ENCODE data around the gene SDCBP2. TPM values are rescaled to one million over a fixed set of nuclear protein-coding genes. Genes with fewer than 3 reads are reported as not detected.

The SDCBP2 gene
- polyA plus RNA-seq, 1 donor (not counting 4 experiments of a cell fraction or from before 2014, with no cell fraction given), result 36.0 TPM

DNA sequence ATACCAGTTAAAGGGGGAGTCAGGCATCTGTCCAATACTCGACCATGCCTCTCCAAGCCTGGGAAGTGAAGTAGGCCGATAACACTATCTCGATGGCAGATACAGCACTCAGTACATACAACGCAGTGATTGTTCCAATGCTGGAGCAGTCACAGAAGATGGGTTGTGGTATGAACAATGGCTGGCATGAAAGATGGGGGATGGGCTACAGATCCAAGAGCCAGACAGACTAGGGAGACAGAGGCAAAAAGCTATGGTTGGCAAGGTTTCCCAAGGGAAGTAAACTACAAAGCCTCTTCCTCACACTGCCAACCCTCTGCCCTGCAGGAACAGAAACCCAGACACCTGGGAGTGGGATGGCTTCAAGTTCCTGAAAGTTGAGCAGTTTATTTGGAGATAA lies 44.7 kb upstream of the SDCBP2 start:
- DNase-seq (ENCODE audit: low read depth, low spot score) (no peak), FAIRE-seq (no peak)
- TF ChIP-seq, protein P1, sequence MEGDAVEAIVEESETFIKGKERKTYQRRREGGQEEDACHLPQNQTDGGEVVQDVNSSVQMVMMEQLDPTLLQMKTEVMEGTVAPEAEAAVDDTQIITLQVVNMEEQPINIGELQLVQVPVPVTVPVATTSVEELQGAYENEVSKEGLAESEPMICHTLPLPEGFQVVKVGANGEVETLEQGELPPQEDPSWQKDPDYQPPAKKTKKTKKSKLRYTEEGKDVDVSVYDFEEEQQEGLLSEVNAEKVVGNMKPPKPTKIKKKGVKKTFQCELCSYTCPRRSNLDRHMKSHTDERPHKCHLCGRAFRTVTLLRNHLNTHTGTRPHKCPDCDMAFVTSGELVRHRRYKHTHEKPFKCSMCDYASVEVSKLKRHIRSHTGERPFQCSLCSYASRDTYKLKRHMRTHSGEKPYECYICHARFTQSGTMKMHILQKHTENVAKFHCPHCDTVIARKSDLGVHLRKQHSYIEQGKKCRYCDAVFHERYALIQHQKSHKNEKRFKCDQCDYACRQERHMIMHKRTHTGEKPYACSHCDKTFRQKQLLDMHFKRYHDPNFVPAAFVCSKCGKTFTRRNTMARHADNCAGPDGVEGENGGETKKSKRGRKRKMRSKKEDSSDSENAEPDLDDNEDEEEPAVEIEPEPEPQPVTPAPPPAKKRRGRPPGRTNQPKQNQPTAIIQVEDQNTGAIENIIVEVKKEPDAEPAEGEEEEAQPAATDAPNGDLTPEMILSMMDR (optimal IDR thresholded peaks at IDR 0.05 in 1 of 3, IDR thresholded peaks at IDR 0.05 in 1 of 3, conservative IDR thresholded peaks at IDR 0.05 in 1 of 3; ENCODE audit: extremely low read depth in 1 of 3, insufficient read depth in 2 of 3, low read length in 3 of 3), result no peak
- TF ChIP-seq EZH2 (IDR thresholded peaks at IDR 0.05; ENCODE audit: low read length), result no peak
- Histone ChIP-seq H4K20me1 (ENCODE audit: control insufficient read depth, extremely low read depth, insufficient read depth, low read length) (peaks cover 27% of the 10 kb centered on the region), H3K27ac (ENCODE audit: control insufficient read depth, insufficient read depth, low read length) (no peak overlapping the region), H3K4me3 (ENCODE audit: control insufficient read depth in 2 of 3, extremely low read depth in 1 of 3, insufficient read depth in 2 of 3, low read depth in 1 of 3, low read length in 3 of 3) (no peak overlapping the region), H2AFZ (ENCODE audit: control insufficient read depth, low read length) (no peak overlapping the region), H3K9ac (ENCODE audit: control insufficient read depth, extremely low read depth, insufficient read depth, low read length) (no peak overlapping the region), H3K27me3 (ENCODE audit: control insufficient read depth, extremely low read depth, insufficient read depth, low read length) (no peaks in the 10 kb centered on the region), H3K36me3 (ENCODE audit: control insufficient read depth in 2 of 2, extremely low read depth in 1 of 2, insufficient read depth in 2 of 2, low read length in 2 of 2) (peaks cover 22 to 54% of the 10 kb centered on the region in 2 experiments), H3K79me2 (ENCODE audit: control insufficient read depth, insufficient read depth, low read length) (peaks cover 86% of the 10 kb centered on the region), H3K9me3 (ENCODE audit: control insufficient read depth, low read depth, low read length) (no peaks in the 10 kb centered on the region), H3K4me1 (ENCODE audit: control insufficient read depth, extremely low read depth, insufficient read depth, low read length) (peaks cover 29% of the 10 kb centered on the region), H3K4me2 (ENCODE audit: control insufficient read depth, extremely low read depth, insufficient read depth, low read depth, low read length) (no peak overlapping the region), H3K9me1 (ENCODE audit: control insufficient read depth, extremely low read depth, insufficient read depth, low read length) (peaks cover 5% of the 10 kb centered on the region)
- dilution Hi-C loops (cut with MboI; ENCODE audit: extremely low pct_ligation_motif_present, low sequenced_read_pairs), result no loop called here

DNA sequence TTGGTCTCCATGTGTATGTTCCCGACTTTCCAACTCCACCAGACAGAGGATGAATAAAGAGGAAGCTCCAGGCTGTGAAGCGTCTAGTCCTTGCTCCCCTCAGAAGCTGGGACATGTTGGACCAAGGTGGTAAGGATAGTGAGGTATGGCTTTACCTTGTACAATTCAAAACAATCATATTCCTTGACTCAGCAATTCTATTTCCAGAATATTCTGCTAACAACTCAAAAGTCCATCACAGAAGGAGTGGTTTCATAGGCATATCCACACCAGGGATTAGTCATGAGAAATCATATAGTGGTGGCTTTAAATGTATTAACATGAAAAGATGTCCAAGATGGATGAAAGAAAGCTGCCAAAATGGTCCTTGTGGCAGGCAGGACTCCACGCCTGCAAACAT lies 44.1 kb upstream of the SDCBP2 start:
- Histone ChIP-seq H3K27me3 (ENCODE audit: control insufficient read depth, extremely low read depth, insufficient read depth, low read length) (no peaks in the 10 kb centered on the region), H4K20me1 (ENCODE audit: control insufficient read depth, extremely low read depth, insufficient read depth, low read length) (peaks cover 23% of the 10 kb centered on the region), H3K4me1 (ENCODE audit: control insufficient read depth, extremely low read depth, insufficient read depth, low read length) (peaks cover 27% of the 10 kb centered on the region), H3K9me1 (ENCODE audit: control insufficient read depth, extremely low read depth, insufficient read depth, low read length) (peaks cover 3% of the 10 kb centered on the region), H3K9me3 (ENCODE audit: control insufficient read depth, low read depth, low read length) (no peaks in the 10 kb centered on the region), H3K27ac (ENCODE audit: control insufficient read depth, insufficient read depth, low read length) (no peak overlapping the region), H2AFZ (ENCODE audit: control insufficient read depth, low read length) (no peak overlapping the region), H3K36me3 (ENCODE audit: control insufficient read depth in 2 of 2, extremely low read depth in 1 of 2, insufficient read depth in 2 of 2, low read length in 2 of 2) (peaks cover 22 to 57% of the 10 kb centered on the region in 2 experiments), H3K4me3 (ENCODE audit: control insufficient read depth in 2 of 3, extremely low read depth in 1 of 3, insufficient read depth in 2 of 3, low read depth in 1 of 3, low read length in 3 of 3) (no peak overlapping the region), H3K79me2 (ENCODE audit: control insufficient read depth, insufficient read depth, low read length) (peaks cover 84% of the 10 kb centered on the region), H3K4me2 (ENCODE audit: control insufficient read depth, extremely low read depth, insufficient read depth, low read depth, low read length) (no peak overlapping the region), H3K9ac (ENCODE audit: control insufficient read depth, extremely low read depth, insufficient read depth, low read length) (no peak overlapping the region)
- dilution Hi-C loops (cut with MboI; ENCODE audit: extremely low pct_ligation_motif_present, low sequenced_read_pairs), result no loop called here
- FAIRE-seq, result no peak
- DNase-seq (ENCODE audit: low read depth, low spot score), result no peak
- no peak for TF ChIP-seq EZH2 (IDR thresholded peaks at IDR 0.05; ENCODE audit: low read length)
- TF ChIP-seq, protein P1 (optimal IDR thresholded peaks at IDR 0.05 in 1 of 3, IDR thresholded peaks at IDR 0.05 in 1 of 3, conservative IDR thresholded peaks at IDR 0.05 in 1 of 3; ENCODE audit: extremely low read depth in 1 of 3, insufficient read depth in 2 of 3, low read length in 3 of 3), result no peak

Data from keratinocyte (primary cell).